HG02973 (cell line): ENCODE measurements around the gene PTPRN.
"Not testable (repeated sequence)": the region's sequence is repeated elsewhere in the genome, so short reads cannot be mapped to it uniquely, and the experiment has no call there.

Source experiments
- ATAC-seq: cut with Tn5 transposase; IDR thresholded peaks from one replicate; pipeline ENCODE4 v1.9.1; 2021; ENCODE audit warnings: moderate library complexity; ENCODE audit not compliant: unreplicated experiment

The PTPRN gene

DNA sequence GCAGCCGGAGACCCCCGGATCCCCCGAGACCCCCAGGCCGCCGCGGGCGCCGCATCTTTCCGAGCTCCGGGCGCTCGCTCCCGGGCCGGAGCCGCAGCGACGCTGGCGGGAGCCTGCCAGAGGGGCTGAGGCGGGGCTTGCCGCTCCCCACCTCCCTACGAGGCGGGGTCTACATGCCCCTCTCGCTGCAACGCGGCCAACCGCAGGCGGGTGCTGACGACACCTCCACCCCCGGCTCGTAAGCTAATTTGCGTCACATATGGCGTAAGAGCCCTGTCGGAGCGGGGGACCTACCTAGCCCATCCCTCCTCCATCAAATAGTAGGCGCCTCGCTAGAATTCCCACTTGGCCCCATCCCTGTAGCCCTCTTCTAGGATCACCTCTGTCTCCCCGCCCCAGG lies at the start of gene PTPRN:
PTPRN (minus strand) TSS at position 124 of the 400 bp plus-strand sequence; CDS start at position 55, 69 bp downstream.
- no peak for ATAC-seq

DNA sequence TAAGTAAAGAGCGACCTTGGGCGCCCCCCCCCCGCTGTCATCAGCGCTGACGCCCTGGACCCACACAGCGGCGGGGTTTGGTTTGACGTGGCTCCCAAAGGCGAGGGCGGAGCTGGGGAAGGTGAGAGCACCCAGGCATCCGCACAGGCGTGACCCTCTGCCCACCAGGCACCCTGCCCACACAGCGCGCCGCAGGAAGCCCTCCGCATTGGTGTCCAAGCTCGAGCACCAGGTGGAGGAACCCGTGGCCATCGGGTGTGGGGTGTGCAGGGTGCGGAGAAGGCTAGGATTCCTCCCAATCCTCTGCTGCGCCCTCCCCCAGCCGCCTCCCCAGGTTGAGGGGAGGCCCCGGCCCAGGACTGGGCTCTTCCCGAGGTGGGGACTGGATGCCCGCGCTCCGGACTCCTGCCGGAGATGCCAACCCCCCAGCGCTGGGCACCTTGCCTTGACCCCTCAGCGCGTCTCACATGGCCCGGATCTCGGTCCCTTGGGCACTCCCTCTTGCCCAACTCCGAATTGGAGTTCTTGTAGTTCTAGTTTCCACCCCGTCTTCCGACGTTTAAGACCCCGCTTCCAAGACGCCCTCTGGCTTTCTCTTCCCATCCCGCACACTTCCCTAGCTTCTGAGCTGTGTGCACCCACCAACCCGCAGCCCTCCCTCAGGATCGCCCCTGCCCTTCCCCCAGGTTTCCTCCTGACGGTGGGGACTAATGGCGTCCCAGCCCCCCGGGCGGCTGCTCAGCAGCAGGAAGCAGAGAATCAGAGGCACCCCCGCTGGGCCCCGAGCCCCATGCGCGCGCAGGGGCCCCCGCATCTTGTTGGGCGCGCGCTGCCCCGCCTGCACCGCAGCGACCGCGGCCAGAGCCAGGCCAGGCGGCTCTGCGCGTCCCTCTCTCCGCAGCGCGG lies 49.2 kb upstream of the PTPRN start:
- ATAC-seq = no peak

DNA sequence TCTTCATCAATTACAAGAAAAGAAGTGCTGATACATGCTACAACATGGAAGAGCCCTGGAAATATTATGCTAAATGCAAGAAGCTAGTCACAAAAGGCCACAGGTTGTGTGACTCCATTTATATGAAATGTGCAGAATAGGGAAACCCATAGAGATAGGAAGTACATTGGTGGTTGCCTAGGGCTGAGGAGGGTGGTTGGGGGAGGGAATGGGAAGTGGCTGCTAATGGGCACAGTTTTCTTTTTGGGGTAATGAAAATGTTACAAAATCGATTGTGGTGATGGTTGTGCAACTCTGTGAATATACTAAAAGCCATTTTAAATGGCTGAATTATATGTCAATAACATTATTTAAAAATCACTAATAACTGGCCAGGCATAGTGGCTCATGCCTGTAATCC lies 47.6 kb upstream of the PTPRN start:
- ATAC-seq = no peak

DNA sequence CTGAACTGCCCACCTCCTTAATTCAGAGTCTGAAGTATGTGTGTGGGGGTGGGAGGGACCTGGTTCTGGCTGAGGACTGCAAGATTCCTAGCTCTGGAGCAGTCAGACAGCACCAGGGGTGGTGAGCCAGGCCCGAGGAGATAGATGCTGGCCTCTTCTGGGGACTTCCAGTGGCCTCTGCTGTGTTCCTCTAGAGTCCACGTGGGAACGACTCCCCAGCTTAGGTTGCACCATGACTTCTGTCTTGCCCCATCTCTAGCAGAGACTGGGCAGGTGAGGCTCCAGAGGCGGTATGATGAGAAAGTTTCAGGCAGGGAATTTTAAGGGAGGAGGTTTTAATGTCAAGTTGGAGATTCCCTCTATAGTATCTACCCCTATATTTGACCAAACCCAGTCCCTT lies 45.4 kb upstream of the PTPRN start:
- no peak for ATAC-seq

DNA sequence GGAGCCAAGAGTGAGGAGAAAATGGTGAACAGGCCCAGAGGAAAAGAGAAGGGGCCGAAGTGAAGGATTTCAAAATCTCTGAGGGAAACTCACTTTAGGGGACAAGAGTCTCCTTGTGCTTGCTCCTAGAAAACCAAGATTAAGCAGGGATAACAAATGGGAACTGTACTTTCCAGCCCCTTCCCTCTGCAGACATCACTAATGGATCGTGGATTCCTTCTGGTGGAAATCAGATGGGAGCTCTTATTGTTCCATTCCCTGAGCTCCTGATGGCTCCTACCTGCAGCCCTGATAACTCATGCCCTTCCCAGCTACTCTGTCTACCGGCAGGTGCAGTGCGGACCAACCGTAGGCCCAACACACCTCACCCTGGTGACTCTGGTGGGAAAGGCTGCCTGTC lies 43.9 kb upstream of the PTPRN start:
- no peak for ATAC-seq

DNA sequence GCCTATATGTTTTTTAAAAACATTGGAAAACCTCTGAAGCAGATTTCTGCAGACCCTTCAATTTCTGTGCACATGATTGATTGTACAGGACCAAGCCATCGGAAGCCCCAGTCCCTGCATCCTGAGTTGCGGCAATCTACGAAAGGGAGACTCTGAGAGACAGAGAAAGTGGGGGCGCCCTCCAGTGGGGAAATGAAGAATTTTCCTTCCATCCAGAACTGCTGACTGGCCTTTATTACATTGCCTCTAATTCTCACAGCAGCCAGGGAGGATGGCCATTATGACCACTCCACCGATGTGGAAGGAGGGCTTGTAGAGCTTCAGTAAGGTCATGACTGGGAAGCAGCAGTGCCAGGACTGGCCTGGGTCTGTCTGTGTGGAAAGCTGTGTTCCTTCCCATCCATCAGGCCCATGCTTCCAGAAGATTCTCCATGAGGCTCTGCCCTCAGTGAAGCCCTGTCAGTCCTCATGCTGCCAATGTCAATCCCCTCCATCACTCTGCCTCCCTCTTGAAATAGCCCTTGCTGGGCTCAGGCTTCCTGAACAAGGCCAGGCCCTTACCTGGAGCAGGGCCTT lies 43.3 kb upstream of the PTPRN start:
- ATAC-seq = no peak

DNA sequence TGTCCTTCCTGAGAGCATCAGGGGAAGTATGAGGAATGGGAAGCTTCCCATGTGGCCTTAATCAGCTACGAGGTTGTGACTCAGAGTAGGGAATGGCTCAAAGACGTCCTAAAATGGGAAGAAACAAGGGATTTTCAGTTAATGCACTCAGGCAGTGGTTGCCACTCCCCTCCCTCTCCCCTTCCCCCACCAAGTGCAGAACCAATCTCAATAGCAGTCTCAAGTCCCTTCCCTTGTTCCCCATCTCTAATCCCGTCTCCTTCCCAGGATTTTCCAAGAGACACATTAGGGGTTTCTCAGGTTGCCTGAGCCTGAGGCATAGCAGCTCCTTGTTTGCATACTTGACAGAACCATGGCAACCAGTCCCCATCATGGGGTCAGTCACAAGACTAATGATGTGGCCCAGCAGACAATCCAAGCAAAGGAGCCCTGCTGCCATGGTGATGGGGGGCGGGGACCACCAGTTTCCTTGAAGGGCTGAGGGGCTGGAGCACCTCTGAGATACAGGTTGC lies 41.6 kb upstream of the PTPRN start:
- ATAC-seq = no peak

DNA sequence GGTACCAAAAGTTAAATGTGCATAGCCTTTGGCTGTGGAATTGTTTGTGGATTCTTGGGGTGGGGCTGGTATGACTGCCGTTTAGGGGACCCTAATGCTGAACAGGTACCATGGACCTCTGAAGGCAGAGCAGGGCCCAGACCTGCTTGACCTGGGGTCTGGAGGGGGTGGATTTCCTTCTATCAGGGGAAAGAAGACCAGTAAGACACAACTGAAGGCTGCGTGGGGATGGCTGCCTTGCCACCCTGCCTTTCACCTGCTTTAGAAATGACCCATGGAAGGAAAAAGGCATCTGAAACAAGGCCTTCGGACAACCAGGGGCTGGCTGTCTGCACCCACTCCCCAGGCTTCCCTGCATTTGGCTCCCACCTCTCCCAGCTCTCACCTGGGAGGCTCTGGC lies 41.0 kb upstream of the PTPRN start:
- ATAC-seq = no peak

DNA sequence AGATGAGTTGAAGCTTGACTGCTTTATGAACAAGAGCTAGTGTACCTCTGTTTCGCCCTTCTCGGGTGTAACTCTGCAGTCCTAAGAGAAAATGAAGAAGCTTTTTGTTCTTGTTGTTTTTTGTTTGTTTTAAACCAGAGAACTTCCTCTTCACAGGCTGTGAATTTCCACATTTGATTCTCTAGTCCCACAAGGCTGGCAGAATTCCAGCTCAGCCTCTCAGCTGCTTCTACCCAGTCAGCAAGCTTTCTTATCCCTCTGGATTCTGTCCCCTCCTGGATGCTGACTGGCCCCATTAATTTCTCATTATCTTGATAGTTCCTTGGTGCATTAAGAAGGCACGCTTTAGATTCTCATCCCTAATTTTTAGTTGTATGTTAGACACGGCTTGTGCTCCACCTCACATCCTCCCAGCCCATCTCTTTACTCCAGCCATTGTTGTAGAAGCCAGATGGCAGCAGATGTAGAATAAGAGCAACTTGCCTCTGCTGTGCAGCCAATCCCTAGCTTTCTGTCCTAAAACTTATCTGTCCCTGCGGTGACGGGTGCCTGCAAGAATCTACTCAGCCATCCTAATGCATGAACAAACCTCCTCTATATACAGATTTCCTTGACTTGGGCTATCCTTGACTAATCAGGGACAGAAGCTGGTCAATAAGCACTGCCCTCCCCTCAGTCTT lies 35.7 kb upstream of the PTPRN start:
- no peak for ATAC-seq

DNA sequence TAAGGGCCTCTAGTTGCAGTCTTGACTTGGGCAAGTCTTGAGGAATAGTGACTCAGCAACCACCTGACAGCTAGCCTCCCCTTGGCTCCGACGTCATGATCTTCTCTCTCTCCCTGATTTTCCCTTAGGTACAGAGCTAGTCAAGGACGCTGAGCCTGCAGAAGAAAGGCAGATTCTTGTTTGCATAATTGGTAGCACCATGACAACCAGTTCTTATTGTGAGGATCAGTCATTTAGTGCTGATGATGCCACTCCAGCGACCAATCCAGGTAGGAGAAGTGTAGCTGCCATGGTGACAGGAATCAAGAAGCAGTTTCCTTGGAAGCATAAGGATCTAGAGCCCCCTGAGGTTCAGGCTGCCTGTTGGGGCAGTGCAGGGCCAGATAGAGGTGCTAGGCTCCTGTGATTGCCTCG lies 26.2 kb upstream of the PTPRN start:
- ATAC-seq = no peak

DNA sequence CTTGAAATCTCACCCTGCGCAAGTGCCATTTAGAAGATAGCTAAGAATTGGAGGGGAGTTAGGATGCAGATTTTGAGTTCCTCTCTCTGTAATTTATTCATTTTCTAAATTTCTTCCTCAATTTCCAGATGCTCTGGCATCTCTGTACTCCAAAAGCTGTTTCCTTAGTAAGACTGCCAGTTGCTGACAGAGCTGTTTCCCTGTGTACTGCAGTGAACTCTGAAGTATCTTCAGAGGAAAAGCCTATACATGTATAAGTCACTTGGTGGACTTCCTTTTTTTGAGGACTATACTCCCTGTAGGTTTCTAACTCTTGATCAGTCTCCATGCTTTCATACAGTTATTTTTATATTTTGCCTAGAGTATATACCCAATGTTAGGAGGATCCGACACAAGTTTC lies 24.9 kb upstream of the PTPRN start:
- ATAC-seq = no peak

DNA sequence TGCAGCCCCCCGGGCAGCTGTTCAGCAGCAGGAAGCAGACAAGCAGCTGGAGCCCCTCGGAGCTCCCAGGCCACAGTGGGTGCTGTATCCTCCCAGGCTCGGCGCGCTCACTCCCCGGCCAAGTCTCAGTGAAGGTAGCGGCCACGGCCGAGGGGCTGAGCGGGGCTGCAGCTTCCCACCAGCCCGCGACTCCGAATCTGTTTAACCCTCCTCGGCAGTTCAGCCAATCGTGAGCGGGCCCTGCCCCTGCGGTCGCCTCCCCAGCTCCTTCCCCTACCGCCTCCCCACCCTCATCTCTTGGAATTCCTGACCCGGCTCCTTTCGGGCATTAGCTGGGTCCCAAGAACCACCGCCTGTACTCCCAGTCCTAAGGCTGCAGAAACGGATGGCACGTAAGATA lies 23.3 kb upstream of the PTPRN start, which contains the start of gene RESP18:
RESP18 (minus strand) TSS at position 203 of the 400 bp plus-strand sequence.
- ATAC-seq = no peak

DNA sequence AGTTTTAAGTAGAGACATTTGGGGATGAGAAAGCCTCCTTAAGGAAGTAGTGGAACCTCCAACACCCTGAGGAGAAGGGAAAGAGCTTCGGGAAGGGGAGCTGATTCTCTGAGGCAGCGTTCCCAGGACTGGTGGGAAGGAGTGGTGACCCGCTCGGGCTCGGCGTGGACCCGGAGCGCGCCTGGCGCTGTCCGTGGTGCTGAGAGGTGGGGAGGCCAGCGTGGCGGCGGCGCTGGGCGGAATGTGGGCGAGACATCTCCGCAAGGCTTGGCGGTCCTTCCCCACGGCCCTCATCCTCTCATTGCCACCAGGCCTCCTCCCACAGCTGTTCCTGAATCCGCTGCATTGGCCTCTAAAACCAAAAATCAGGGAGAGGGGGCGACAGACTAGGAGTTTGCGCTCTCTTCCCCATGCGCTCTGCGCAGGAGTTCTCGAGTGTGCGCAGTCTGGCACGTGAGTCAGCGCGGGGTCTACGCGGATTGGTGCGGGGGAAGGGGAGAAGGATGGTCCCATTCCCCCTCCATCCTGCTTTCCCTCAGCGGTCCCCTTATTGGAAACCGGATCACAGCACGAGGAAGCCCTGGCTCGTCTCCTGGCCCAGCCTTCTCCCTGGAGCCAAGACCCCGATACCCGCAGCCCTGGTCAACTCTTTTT lies 22.5 kb upstream of the PTPRN start:
- no peak for ATAC-seq

DNA sequence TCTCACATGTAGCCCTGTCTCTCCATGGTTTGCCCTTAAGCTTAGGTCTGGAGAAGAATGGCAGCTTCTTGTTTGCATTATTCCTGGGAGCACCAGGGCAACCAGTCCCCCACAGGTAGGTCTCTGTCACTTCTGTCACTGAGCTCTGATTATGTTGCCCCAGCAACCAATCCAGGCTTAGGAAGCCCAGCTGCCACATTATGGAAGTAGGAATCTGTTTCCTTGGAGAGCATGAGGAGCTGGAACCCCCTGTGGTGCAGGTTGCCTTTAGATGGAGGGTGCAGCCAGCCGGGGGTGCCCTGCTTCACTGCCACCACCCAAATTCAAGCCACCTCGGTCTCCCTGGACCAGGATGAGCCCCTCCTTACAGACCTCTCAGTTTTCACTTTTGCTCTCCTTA lies 18.5 kb upstream of the PTPRN start:
- ATAC-seq = no peak

DNA sequence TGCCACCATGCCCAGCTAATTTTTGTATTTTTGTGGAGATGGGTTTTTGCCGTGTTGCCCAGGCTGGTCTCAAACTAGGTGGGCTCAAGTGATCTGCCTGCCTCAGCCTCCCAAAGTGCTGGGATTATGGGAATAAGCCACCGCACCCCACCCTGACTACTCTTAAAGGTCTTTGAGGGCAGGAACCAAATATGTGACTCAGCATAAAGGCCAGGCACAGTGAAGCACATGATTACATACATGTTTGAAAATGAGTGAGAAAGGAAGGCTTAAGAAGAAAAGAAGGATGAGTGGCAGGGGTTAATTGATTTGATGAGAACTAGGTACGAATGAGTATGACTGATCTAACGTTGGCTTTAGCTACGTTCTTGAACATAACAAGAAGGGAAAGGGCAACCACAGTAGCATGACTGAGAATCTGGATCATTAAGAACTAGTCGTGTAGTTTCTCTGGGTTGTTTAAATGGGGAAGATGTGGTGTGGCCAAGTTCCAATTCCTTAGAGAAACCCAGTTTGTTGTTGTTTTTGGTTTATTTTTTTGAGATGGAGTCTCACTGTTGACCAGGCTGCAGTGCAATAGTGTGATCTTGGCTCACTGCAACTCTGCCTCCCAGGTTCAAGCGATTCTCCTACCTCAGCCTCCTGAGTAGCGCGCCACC lies 16.6 kb upstream of the PTPRN start:
- ATAC-seq = no peak

DNA sequence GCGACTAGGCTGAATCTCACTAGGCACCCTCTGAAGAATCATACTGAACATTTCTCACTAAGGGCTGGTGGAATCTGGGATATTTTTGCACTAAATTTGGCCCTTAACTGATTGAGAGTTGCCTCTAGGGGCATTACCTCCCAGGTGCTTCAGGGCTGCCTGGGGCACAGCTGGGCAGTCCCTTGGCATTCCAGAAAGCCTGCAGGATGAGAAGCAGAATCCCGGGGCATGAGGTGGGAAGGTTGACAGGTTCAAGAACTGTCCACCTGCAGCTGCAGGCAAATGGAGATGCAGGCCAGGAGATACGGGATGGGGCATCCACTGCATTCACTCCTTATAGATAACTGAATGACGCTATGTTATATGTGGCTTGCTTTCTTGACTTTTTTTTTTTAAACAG lies 15.9 kb upstream of the PTPRN start:
- ATAC-seq = no peak

DNA sequence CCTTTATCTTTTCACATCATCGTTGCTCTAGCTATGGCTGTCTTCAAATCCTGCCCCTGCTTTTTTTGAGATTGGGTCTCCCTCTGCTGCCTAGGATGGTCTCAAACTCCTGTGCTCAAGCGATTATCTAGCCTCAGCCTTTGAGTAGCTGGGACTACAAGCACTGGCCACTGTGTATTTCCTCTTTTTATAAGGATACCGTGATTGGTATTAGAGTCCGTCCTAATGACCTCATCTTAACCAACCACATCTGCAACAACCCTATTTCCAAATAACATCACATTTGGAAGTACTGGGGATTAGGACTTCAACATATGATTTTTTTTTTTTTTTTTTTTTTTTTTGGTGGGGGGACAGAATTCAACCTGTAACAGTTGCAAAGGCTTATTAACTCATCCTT lies 14.2 kb upstream of the PTPRN start:
- no peak for ATAC-seq

DNA sequence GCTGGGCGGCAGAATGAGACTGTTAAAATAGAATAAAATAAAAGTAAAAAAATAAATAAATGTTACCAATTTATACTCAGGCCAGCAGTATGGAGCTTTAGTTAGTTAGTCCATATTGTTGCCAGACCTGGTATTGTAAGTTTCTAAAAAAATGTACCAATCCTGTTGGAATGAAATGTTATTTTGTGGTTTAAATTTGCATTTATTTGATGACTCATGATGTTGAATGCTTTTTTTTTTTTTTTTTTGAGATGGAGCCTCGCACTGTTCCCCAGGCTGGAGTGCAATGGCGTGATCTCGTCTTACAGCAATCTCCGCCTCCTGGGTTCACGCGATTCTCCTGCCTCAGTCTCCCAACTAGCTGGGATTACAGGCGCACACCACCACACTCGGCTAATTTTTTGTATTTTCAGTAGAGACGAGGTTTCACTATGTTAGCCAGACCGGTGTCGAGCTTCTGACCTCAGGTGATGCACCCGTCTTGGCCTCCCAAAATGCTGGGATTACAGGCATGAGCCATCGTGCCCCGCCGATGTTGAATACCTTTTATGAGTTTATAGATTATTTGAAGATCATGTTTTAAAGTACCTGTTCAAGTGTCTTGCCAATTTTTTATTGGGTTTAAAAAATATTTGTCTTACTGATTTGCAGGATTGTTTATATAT lies 5.7 kb upstream of the PTPRN start:
- ATAC-seq = no peak

DNA sequence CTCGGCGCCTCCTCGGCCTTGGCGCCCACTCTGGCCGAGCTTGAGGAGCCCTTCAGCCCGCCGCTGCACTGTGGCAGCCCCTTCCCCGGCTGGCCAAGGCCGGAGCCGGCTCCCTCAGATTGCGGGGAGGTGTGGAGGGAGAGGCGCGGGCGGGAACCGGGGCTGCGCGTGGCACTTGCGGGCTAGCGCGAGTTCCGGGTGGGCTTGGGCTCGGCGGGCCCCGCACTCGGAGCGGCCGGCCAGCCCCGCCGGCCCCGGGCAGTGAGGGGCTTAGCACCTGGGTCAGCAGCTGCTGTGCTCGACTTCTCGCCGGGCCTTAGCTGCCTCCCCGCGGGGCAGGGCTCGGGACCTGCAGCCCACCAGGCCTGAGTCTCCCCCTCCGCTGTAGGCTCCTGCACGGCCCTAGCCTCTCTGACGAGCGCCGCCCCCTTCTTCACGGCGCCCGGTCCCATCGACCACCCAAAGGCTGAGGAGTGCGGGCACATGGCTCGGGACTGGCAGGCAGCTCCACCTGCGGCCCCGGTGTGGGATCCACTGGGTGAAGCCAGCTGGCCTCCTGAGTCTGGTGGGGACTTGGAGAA lies 3.6 kb upstream of the PTPRN start:
- ATAC-seq = not testable (repeated sequence)
